HG02623 (cell line): ENCODE results near the gene JUND.

Source experiments
- ATAC-seq: cut with Tn5 transposase; IDR thresholded peaks from one replicate; pipeline ENCODE4 v1.9.1; 2021; ENCODE audit warnings: moderate library complexity; ENCODE audit not compliant: unreplicated experiment

The JUND gene

DNA sequence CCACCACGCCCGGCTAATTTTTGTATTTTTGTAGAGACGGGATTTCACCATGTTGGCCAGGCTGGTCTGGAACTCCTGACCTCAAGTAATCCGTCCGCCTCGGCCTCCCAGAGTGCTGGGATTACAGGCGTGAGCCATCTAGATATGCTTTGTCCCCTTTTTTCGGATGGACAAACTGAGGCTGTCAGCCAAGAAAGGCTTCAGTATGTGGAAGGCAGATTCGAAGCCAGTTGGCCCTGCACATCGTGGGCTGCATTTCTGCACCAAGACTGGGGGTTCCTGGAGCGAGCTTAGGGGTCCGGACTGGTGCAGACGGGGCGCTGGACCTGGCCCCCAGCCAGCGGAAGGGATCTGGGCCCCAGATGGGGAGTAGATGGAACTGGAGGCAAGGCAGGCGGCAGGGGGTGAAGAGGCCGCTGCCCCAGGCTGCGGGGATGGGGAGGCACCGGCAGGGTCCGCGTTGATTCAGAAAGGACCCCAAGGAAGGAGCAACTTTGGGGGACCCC is 9.7 kb upstream of the JUND start:
- no peak for ATAC-seq

DNA sequence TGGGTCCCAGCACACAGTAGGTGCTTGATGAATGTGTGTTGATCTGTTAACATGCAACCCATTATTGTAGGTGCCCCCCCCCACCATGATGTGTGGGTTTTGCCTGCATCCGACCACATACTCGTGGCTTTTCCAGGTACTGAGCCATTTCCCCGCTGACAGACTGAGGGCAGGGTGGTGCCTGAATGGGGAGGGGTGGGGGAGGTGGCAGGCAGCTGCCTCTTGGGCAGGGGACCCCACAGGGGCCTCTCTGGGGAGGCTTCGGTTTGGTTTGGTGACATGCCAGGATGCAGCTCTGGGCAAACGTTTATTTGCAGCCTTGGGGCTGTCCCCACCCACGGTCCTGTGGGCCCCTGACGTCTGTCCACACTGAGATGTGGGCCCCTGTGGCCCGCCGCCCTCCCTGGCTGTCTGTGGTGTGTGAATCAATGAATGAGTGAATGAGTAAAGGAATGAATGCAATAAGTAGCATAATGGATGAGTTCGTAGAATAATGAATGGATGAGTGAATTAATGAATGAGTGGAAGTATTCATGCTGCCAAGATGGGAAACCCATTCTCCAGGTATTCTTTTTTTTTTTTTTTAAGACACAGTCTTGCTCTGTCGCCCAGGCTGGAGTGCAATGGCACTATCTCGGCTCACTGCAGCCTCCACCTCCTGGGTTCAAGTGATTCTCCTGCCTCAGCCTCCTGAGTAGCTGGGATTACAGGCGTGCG is 9.0 kb upstream of the JUND start:
- peak; percentile 30 for ATAC-seq

DNA sequence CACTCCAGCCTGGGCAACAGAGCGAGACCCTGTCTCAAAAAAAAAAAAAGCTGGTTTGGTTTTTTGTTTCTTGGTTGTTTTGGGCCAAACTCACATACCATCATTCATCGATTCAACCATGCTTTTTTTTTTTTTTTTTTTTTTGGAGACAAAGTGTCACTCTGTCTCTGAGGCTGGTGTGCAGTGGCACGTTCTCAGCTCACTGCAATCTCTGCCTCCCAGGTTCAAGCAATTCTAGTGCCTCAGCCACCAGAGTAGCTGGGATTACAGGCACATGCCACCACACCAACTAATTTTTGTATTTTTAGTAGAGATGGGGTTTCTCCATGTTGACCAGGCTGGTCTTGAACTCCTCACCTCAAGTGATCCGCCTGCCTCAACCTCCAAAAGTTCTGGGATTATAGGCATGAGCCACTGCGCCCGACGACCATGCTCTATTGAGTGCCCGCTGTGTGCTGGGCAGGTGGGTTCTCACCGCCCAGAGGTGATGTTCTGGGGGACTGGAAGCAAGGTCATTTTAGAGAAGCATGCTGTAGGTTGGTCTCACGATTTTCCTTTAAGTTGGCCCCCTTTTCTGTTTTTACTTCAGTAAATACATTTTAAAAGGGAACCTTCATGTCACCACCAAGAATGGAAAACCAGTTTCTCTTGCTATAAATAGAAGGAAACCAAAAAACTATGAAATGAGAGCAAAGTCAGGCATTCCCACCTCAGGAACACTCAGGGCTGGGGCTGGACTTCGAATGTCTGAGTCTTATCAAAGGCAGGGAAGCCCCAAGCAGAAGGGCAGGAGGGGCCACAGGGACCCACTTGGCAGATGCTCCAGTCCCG is 8.3 kb upstream of the JUND start:
- ATAC-seq, result no peak

DNA sequence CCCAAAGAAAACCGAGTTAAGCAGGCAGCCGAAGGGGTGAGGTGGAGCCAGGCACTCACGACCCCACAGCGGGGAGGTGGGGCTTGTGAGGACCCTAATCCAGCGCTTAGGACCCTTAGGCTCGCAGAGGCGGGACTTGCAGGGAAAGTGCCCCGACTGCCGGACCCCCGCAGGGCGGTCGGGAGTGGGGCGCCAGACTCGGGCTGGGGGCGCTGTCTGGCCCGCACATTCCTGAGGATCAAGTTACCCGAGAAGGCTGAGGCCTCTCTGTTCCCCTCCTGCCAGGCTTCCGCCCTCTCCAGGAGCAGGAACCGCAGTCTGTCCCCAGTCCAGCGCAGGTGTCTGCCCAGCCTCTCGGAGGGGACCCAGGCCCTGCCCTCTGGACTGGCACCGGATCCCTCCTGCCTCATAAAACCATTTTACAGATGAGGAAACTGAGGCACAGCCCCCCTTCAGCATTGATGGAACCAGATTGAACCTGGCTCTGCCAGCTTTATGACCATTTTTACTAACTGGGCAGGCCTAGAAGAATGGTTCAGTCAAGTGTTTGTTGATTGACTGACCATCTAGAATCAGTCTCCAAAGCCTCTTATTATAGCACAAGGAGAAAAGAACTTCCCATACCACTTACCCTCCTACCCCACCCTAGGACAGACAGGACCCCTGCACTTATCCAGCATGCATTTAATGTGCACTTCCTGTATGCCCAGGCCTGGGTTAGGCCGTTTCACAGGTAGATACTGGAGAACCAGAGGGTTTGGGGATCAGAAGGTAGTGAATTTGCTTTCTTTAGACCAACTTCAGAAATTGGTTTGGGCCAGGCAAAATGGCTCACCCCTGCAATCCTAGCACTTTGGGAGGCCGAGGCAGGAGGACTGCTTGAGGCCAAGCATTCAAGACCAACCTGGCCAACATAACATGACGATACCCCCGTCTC is 6.7 kb upstream of the JUND start:
- ATAC-seq, result no peak

DNA sequence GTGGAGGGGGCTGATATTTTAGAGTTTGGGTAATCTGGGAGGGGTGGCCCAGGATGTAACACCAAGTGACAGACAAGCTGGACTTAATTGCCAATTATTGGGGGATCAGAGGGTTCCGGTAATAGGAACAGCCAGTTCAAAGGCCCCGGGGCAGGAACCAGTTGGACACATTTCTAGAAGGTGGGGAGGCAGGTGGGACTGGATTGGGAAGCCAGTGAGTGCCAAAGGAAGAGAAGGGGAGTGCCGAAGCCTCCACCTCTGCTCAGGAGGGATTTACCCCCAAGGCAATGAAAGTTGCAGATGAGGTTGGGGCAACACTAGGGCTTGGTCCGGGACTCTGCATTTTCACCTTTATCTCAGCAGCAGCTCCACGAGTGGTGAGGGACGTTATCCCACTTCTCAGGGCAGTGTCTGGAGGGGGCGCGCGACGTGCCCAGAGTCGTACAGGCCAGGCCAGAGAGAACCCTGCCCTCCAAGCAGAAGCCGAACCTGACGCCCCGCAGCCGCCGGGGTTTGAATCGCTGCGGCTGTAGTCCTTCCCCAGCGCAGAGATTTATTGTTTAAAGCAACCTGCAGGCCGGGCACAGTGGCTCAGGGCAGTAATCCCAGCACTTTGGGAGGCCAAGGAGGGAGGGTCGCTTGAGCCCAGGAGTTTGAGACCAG is 5.7 kb upstream of the JUND start:
- no peak for ATAC-seq

DNA sequence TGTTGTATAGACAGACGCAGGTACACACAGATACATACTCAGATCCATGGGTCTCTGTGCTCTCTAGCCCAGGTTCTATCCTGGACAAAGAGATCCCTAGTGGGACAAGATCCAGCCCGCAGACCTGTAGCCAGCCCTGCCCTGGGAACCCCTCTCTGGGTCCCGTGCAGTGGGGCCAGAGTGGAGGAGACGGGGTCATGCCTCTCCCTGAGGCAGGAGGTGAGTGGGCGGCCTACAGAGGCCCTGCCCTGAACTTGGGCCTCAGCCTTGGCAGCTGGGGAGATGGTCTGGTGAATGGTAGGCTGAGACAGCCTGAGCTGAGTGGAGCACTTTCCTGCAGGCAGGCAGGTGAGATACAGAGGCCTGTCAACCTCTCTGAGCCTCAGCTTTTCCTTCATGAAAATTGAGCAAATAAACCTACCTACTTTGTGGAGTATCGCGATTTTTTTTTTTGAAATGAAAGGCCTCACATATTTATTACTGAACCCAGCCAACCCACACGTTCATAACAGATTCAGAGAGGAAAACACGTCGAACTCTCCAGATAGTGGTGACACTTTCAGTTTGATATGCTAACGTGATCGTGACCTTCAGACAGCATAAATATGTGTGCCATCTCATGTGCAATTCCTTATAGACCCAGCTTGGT is 3.4 kb upstream of the JUND start:
- no peak for ATAC-seq

DNA sequence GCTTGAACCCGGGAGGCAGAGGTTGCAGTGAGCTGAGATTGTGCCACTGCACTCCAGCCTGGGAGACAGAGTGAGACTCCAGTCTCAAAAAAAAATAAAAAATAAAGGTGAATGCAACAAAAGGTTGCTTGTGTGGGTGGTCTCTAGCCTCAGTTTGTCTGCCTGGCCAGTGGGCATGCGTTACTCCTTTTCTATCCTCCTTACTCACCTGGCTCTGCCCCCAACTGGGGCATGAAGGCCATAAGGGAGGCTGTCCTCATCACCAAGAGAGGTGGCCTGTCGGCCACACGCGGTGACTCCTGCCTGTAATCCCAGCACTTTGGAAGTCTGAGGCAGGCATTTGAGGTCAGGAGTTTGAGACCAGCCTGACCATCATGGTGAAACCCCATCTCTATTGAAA is 1.9 kb upstream of the JUND start:
- ATAC-seq, result no peak

DNA sequence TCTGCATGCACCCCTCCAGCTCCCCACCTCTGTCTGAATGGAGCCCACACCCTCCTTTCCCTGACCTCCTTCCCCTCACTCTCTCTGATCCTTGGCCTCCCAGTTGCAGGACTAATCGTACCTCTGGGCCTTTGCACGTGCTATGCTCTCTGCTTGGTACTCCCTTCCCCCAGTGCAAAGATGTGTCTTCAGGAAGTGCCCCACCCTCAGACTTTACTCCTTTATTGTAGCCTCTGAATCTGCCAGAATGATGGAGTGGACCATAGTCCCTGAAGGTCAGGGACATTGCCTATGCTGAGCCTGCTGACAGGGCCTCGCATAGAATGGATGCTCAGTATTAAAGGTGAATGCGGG is 1.3 kb upstream of the JUND start:
- no peak for ATAC-seq

DNA sequence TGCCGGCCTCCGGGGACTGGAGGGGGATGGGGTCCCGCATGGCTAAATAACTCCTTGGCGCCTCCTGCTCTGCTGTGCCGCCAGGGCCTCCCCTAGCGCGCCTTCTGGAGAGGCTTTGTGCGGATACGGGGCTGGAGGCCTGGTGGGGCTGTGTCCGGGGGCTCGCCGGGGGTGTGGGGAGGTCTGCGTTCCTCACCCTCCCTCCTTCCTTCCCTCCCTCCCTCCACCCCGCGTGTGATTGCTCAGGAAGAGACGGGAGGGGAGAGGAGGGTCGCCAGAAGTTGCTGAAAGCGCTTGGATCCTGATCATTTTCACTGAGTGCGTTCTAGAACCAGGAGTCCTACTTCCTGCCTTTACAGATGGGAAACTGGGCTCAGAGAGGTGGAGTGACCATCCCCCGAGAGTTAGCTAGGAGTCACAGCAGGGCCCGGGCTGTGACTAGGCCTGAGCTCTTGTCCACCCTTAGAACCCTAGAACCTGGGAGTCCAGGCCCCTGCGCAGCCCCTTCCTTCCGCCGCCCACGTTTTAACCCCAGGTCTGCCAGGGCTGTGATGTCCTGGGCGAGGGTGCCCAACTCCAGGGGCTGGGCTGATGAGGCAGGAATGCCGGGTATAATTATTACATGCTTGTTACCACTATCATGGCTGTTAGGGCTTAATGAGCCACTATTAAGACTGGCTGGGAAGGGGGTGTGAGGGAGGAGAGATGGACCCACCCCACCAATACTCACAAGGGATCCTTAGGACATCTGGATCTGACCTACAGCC is 782 bp upstream of the JUND start:
- no peak for ATAC-seq

DNA sequence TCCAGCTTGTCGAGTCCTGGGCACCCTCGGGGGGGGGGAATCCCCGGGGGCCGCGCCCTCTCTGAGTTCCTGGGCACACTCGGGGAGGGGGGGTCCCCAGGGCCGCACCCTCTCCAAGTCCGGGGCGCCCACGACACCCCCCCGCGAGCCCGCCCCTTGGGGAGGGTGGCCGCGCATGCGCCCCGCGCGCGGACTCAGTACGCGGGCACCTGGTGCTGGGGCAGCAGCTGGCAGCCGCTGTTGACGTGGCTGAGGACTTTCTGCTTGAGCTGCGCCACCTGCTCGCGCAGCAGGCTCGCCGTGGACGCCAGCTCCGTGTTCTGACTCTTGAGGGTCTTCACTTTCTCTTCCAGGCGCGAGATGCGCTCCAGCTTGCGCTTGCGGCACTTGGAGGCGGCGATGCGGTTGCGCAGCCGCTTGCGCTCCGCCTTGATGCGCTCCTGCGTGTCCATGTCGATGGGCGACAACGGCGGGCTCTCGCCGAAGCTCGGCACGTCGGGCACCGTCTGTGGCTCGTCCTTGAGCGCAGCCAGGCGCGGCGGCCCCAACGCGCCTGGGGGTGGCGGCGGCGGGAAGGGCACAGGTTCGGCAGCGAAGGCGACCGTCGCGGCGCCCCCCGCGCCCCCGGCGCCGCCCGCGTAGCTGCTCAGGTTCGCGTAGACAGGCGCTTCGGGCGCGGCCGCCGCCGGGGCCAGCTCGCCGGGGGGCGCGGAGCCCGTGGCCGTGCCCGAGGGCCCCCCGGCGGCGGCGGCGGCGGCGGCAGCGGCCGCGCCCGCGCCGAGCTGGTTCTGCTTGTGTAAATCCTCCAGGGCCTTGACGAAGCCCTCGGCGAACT is 958 bp downstream of the JUND start:
- peak; percentile 10 for ATAC-seq

DNA sequence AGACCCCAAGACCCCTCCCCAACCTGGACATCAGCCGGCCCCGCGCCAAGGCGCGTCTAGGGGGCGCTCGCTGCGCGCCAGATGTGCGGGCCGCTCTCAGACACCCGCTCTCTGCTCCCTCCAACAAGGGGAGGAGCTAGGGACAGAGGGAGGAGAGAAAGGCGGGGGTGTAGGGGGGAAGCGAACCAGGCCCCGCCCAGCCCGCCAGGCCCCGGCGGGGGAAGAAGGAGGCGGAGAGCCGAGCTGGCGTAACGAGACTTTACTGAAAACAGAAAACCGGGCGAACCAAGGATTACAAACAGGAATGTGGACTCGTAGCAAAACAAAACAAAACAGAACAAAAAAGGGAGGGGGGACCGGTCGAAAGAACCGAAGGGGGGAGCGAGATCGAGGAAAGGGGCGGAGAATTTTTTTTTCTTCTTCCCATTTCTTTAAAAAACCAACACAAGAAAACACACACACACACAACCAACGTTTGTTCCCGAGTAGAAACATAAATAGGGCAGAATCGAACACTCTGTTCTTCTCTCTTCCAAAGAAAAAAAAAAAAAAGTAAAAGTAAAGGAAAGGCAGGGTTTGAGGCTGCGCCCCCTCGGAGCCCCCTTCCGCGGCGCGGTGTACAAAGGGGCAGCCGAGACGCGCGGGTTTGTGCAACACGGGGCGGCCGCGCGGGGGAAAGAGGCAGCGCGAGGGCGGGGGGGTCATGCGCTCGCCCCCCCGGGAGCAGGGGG is 1.7 kb downstream of the JUND start:
- no peak for ATAC-seq

DNA sequence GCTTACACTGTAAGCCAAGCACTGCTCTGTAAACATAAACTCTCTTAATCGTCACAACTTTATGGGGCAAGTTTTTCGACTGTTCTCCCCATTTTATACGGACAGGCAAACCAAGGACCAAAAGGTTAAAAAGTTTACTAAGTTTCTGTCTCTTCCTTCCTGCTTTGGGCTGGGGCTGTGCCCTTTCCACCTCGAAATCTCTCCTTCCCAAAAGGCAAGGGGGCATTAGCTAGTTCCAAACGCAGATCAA is 2.2 kb downstream of the JUND start:
- no peak for ATAC-seq

DNA sequence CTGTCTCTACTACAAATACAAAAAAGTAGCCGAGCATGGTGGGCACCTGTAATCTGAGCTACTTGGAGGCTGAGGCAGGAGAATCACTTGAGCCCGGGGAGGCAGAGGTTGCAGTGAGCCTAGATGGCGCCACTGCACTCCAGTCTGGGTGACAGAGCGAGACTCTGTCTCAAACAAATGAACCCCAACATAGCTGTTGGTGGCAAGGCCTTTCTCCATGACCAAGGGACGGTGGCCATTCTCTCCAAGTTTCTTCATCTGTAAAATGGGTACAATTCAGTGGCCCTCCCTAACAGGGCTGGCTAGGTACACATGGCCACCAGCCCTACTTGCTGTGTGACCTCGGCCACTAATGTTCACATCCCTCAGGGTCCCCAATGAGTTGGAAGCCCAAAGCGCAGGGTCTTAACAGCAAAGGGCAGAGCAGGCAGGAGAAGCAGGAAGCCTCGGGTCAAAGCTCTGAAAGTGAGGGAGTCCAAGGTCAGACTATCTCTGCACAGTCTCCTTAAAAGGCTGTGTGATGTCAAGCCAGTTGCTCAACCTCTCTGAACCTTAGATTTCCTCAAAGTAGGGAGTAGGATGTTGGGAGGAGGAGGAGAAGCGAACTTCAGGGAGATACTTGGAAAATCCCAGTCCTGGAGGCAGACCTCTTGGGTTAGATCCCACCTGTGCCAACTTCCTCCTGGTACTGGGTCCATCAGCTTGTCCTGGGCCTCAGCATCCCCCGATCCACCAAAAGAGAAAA is 2.7 kb downstream of the JUND start:
- ATAC-seq, result no peak

DNA sequence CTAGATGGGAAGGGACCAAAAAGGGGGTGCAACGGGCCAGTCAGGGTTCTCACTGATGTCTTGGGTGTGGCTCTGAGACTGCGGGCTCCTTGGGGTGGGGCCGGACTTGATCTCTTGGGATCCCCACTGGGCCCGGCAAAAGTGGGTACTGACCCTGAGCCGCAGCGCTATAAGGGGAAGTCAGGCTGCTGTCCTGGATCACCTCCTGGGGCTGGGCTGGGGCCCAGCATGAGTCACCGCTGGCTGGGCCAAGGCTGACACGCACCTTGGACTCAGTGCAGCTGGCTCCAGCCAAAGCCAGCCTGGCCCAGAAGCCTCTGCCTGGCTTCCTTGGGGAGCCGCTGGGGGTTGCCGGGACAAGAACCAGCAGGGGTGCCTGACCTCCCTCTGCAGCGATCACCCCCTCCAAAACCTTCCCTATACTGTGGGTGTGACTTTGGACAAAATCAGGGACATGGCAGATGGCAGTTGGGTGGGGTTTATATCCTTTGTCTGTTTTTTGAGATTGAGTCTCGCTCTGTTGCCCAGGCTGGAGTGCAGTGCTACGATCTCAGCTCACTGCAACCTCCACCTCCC is 6.6 kb downstream of the JUND start:
- ATAC-seq, result no peak

DNA sequence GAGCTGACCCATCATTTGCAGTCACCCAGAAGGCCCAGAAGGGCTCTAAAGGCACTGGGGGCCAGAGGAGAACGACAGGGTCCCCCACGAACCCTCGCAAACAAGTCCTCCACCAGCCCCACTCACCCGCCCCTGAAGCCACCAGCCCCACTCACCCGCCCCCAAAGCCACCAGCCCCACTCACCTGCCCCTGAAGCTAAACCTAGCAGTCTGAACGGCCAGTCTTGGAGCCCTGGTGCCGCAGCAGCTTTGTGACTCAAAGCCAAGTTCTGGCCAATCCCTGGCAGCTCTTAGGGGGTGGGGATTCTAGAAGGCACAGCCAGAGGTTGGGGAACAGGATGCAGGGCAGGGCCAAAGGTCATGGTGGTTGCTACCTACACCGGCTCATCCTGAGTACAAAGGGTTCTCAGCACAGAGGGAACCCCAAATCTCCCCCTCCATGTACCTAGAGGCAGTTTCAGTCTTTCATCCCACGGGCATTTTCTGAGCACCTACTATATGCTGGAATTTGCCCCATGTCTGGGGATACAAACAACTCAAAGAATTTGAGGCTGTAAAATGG is 7.1 kb downstream of the JUND start, which contains the start of gene IQCN:
Gene IQCN (minus strand): TSS at position 234 of the 562 bp plus-strand sequence. CDS start 4,974 bp downstream, outside the sequence.
- no peak for ATAC-seq

DNA sequence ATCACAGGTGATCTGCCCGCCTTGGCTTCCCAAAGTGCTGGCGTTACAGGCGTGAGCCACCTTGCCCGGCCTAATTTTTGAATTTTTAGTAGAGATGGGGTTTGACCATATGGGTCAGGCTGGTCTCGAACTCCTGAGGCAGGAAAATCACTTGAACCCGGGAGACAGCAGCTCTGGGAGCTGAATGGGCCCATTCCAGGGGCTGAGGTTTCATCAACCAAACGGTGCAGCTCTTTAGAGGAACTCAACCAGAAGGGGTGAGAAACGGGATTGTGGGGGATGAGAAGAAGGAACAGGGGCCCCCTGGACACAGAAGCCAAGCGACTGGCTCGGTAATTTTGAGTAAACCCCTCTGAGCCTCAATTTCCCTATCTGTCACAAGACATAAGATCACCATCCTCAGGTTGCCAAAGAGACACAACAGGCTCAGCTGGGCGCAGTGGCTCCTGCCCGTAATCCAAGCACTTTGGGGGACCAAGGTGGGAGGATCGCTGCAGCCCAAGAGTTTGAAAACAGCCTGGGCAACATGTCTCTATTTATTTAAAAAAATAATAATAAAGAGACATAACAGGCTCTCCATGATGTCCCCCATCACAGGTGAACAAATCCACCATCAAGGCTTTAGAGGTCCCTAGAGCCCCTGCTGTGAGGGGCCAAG is 7.7 kb downstream of the JUND start:
- no peak for ATAC-seq
